Psoas muscle (tissue), 8 donors: ENCODE results near the gene BTD. TPM values are rescaled to one million over a fixed set of nuclear protein-coding genes. Genes with fewer than 3 reads are reported as not detected.

Source experiments
- ATAC-seq, 4 donors: fragments of 200-7000 bp; cut with Tn5 transposase; one replicate each; pipeline ENCODE4 v1.9.1; 2020; ENCODE audit warnings: moderate library complexity in 3 of 4, mild to moderate bottlenecking in 2 of 4
- DNase-seq, 2 donors: peaks; one replicate each; pipeline ENCODE4 v3.0.0-alpha.2; 2020
- H3K27ac ChIP-seq: fragments of 200-600 bp; one replicate; pipeline ENCODE4 v1.8.0; 2022
- H3K27me3 ChIP-seq, 3 donors: fragments of 200-600 bp in 1 of 3; one replicate each; pipeline versions ENCODE4 v1.6.1 to v1.8.0; 2013 to 2022; ENCODE audit warnings: low read length in 2 of 3, mild to moderate bottlenecking in 2 of 3, moderate library complexity in 1 of 3; ENCODE audit not compliant: insufficient read depth in 3 of 3
- H3K36me3 ChIP-seq, 2 donors: fragments of 200-600 bp in 1 of 2; one replicate each; pipeline versions ENCODE4 v1.6.1 to v1.8.0; 2013 to 2022; ENCODE audit warnings: low read depth in 1 of 2, mild to moderate bottlenecking in 1 of 2, moderate library complexity in 1 of 2; ENCODE audit not compliant: insufficient read depth in 1 of 2
- H3K4me1 ChIP-seq: fragments of 200-600 bp; one replicate; pipeline ENCODE4 v1.8.0; 2022
- H3K4me3 ChIP-seq: fragments of 200-600 bp; one replicate; pipeline ENCODE4 v1.8.0; 2022; ENCODE audit warnings: mild to moderate bottlenecking
- H3K9me3 ChIP-seq: fragments of 200-600 bp; one replicate; pipeline ENCODE4 v1.8.0; 2022
- CTCF ChIP-seq: fragments of 200-600 bp; IDR thresholded peaks from one replicate; pipeline ENCODE4 v1.8.0; 2022; ENCODE audit warnings: antibody characterized with exemption
- WGBS, 3 donors: extraction: QIAGEN DNeasy Blood & Tissue Kit; methylation state at CpG; one replicate each; pipeline versions ENCODE4 v1.1.6 to v1.1.7; 2013; 5-methylcytosine and 5-hydroxymethylcytosine counted together
- intact Hi-C, 2 donors: fragments of 100-400 bp; cut with DNase I; formaldehyde crosslinking; loops; one replicate each; pipeline versions ENCODE4 v1.11.0 to v1.14.2; 2022
- polyA plus RNA-seq, 3 donors: library from polyadenylated mRNA; stranded (reverse); fragments of 200-250 nt; gene quantifications; one replicate each; pipeline ENCODE4 v1.2.3, GENCODE V29; 2013
- total RNA-seq, 4 donors: library from RNA; stranded (reverse); fragmentation: NEBNext Ultra II Directional in 2 of 4; extraction: Animal tissue kit (Norgen Biotek cat#: 25700) in 2 of 4; gene quantifications; one replicate each; pipeline versions ENCODE4 v1.2.1 to v1.2.4, GENCODE V29; 2021 to 2023
- donor health status: healthy with polysubstance abuse.
- donor health status: DM: no; HTN: no; CAD: no; lungs with moderate emphysema.
- donor health status: Bipolar disorder and iron deficiency.
- donor health status: healthy.
- donor health status: DM: yes; HTN: yes; CAD: no.
- donor health status: DM: no; HTN: no; CAD: no.
- donor health status: DM: no; HTN: no; CAD: no.
- donor health status: DM: yes; HTN: yes; CAD: no.

Gene BTD
- total and polyA plus RNA-seq, 7 donors, result 6.3 to 15.2 (median 9.8) TPM

GRCh38 chr3:15693355-15693754 lies 91.8 kb downstream of the BTD start:
- peaks cover 5% of the 10 kb centered on the region for H3K4me1 ChIP-seq
- DNase-seq (no peak), ATAC-seq (no peak)
- H3K9me3 ChIP-seq, result no peaks in the 10 kb centered on the region
- no peak for TF ChIP-seq CTCF
- H3K4me3 ChIP-seq, result no peak overlapping the region
- 0 to 100% (median 57%) methylated on average over 1 of the region's 1 CpG for WGBS, 3 donors
- intact Hi-C loops, result no loop called here
- no peaks in the 10 kb centered on the region for H3K27me3 ChIP-seq
- no peak overlapping the region for H3K27ac ChIP-seq
- peaks cover 5 to 83% of the 10 kb centered on the region in 2 donors for H3K36me3 ChIP-seq

- TF ChIP-seq CTCF, result no peak
- whole genome bisulfite sequencing, 3 donors, result 70 to 83% (median 71%) methylated on average over 1 of the region's 1 CpG
- Histone ChIP-seq H3K9me3 (no peaks in the 10 kb centered on the region), H3K27ac (no peak overlapping the region), H3K27me3 (no peaks in the 10 kb centered on the region), H3K4me3 (no peak overlapping the region), H3K36me3 (peaks cover 5 to 70% of the 10 kb centered on the region in 2 donors), H3K4me1 (peaks cover 5% of the 10 kb centered on the region)
- intact Hi-C loops, result no loop called here
- no peak for ATAC-seq
- DNase-seq, result no peak
These were observed 93.1 kb downstream of the BTD start for GRCh38 chr3:15694628-15695027.

Other genes starting within 250 kb of the BTD start
- gene METTL6, start 174.2 kb upstream of the BTD start, total RNA-seq, result 1 to 10 TPM; 7.5 to 8.3 (median 8.1) TPM
- gene METTL6, start 174.2 kb upstream of the BTD start, polyA plus RNA-seq, result 10 to 100 TPM in 2 of 3 donors, 1 to 10 TPM in 1; 6.5 to 18.5 (median 14.3) TPM
- gene EAF1, start 174.1 kb upstream of the BTD start, total RNA-seq, result 10 to 100 TPM in 2 of 4 donors, 1 to 10 TPM in 2; 9.3 to 16.0 (median 9.8) TPM
- 10 to 100 TPM in 1 of 3 donors, 1 to 10 TPM in 2; 5.0 to 17.9 (median 9.1) TPM for gene EAF1, start 174.1 kb upstream of the BTD start, polyA plus RNA-seq
- gene COLQ, start 80.0 kb upstream of the BTD start, total RNA-seq, result 10 to 100 TPM in 2 of 4 donors, 1 to 10 TPM in 2; 4.6 to 18.2 (median 11.1) TPM
- gene COLQ, start 80.0 kb upstream of the BTD start, polyA plus RNA-seq, result 10 to 100 TPM in 1 of 3 donors, 1 to 10 TPM in 2; 6.9 to 12.3 (median 9.7) TPM
- 10 to 100 TPM; 14.0 to 20.2 (median 17.8) TPM for gene HACL1, start 176 bp upstream of the BTD start, total RNA-seq
- gene HACL1, start 176 bp upstream of the BTD start, polyA plus RNA-seq, result 10 to 100 TPM in 2 of 3 donors, 1 to 10 TPM in 1; 8.2 to 20.2 (median 11.1) TPM
- gene ANKRD28, start 196.2 kb downstream of the BTD start, total RNA-seq, result 10 to 100 TPM; 40.8 to 90.8 (median 76.8) TPM
- 10 to 100 TPM; 32.4 to 72.4 (median 34.4) TPM for gene ANKRD28, start 196.2 kb downstream of the BTD start, polyA plus RNA-seq